CD4-positive, CD25-positive, alpha-beta regulatory T cell (primary cell): ENCODE data around the gene RPS6KA4. TPM values are rescaled to one million over a fixed set of nuclear protein-coding genes. Genes with fewer than 3 reads are reported as not detected.
A peak's percentile ranks its signal among the peaks of the same experiment; 100 is the strongest.

Experiments used
- ATAC-seq, 2 donors: fragments of 150-1000 bp; cut with Tn5 transposase; one replicate each; pipeline ENCODE4 v1.10.0; 2021; ENCODE audit warnings: low read depth in 2 of 2, moderate number of reproducible peaks in 2 of 2, moderate library complexity in 1 of 2
- DNase-seq, 3 donors: peaks; one replicate each; pipeline versions ENCODE4 v3.0.0 to v3.0.0-alpha.2; 2012 to 2022; ENCODE audit warnings: mixed read lengths in 1 of 3
- H3K27ac ChIP-seq: one replicate; pipeline ENCODE4 v1.7.0; 2013; ENCODE audit warnings: mild to moderate bottlenecking, low read length; ENCODE audit not compliant: insufficient read depth, poor library complexity, severe bottlenecking
- H3K27me3 ChIP-seq: one replicate; pipeline ENCODE4 v1.7.0; 2013; ENCODE audit warnings: low read length; ENCODE audit not compliant: control insufficient read depth, insufficient read depth
- H3K36me3 ChIP-seq: one replicate; pipeline ENCODE4 v1.7.0; 2013; ENCODE audit warnings: mild to moderate bottlenecking, low read length, moderate library complexity; ENCODE audit not compliant: control insufficient read depth, insufficient read depth
- H3K4me1 ChIP-seq: 2 replicates; pipeline ENCODE4 v1.7.0; 2013; ENCODE audit warnings: mild to moderate bottlenecking, low read length; ENCODE audit not compliant: insufficient read depth, control insufficient read depth, poor library complexity, severe bottlenecking
- H3K4me3 ChIP-seq: one replicate; pipeline ENCODE4 v1.7.0; 2013; ENCODE audit warnings: low read depth, mild to moderate bottlenecking, low read length, moderate library complexity
- H3K9me3 ChIP-seq, 2 experiments: 1 replicate in 1 of 2; 2 replicates in 1 of 2; pipeline ENCODE4 v1.7.0; 2013; ENCODE audit warnings: low read length in 2 of 2, mild to moderate bottlenecking in 1 of 2, moderate library complexity in 1 of 2; ENCODE audit not compliant: control insufficient read depth in 2 of 2
- H3K27ac Mint-ChIP-seq, 3 donors: one replicate each; pipeline ENCODE4 v1.8.0; 2020 to 2022; ENCODE audit warnings: mild to moderate bottlenecking in 3 of 3, mixed read lengths in 3 of 3, moderate library complexity in 2 of 3
- H3K27me3 Mint-ChIP-seq: one replicate; pipeline ENCODE4 v1.8.0; 2022; ENCODE audit warnings: mild to moderate bottlenecking, mixed read lengths
- H3K36me3 Mint-ChIP-seq: one replicate; pipeline ENCODE4 v1.8.0; 2020; ENCODE audit warnings: mixed read lengths
- H3K4me1 Mint-ChIP-seq, 4 donors: one replicate each; pipeline ENCODE4 v1.8.0; 2020 to 2022; ENCODE audit warnings: mixed read lengths in 4 of 4, mild to moderate bottlenecking in 1 of 4
- H3K4me3 Mint-ChIP-seq, 4 donors: one replicate each; pipeline ENCODE4 v1.8.0; 2020 to 2022; ENCODE audit warnings: mild to moderate bottlenecking in 4 of 4, mixed read lengths in 4 of 4, moderate library complexity in 3 of 4
- H3K9me3 Mint-ChIP-seq, 7 donors: one replicate each; pipeline ENCODE4 v1.8.0; 2020 to 2022; ENCODE audit warnings: mixed read lengths in 7 of 7, mild to moderate bottlenecking in 3 of 7, moderate library complexity in 2 of 7
- polyA plus RNA-seq, 4 donors: library from polyadenylated mRNA; unstranded; fragments of 300-500 nt; fragmentation: Illumina TruSeq; gene quantifications; one replicate each; pipeline ENCODE4 v1.2.3, GENCODE V29; 2021
- total RNA-seq: library from RNA; stranded (reverse); gene quantifications from one replicate; pipeline ENCODE4 v1.2.3, GENCODE V29; 2022

Gene RPS6KA4
- total and polyA plus RNA-seq, 5 donors from 2014 or later = 6.3 to 32.7 (median 12.4) TPM

GRCh38 chr11:64390558-64390957 lies 31.6 kb downstream of the RPS6KA4 start:
- H3K27ac ChIP-seq = no peak overlapping the region
- Mint-ChIP-seq H3K4me3 (peak overlapping the region in 1 of 4 donors; percentile 46), H3K4me1 (peaks cover 0 to 17% (median 3%) of the 10 kb centered on the region in 4 donors), H3K36me3 (no peaks in the 10 kb centered on the region), H3K27me3 (peaks cover 18% of the 10 kb centered on the region), H3K27ac (peak overlapping the region in 1 of 3 donors; percentile 36), H3K9me3 (peaks cover 0 to 2% (median 0%) of the 10 kb centered on the region in 7 donors)
- no peak for ATAC-seq
- H3K36me3 ChIP-seq = no peaks in the 10 kb centered on the region
- peaks cover 4% of the 10 kb centered on the region for H3K4me1 ChIP-seq
- H3K27me3 ChIP-seq = no peaks in the 10 kb centered on the region
- no peaks in the 10 kb centered on the region for H3K9me3 ChIP-seq
- DNase-seq = no peak
- no peak overlapping the region for H3K4me3 ChIP-seq

GRCh38 chr11:64391839-64392238 lies 32.9 kb downstream of the RPS6KA4 start:
- Mint-ChIP-seq H3K36me3 (no peaks in the 10 kb centered on the region), H3K4me3 (no peak overlapping the region), H3K4me1 (peaks cover 0 to 13% (median 3%) of the 10 kb centered on the region in 4 donors), H3K9me3 (peaks cover 0 to 2% (median 0%) of the 10 kb centered on the region in 7 donors), H3K27ac (peak overlapping the region in 1 of 3 donors; percentile 26), H3K27me3 (peaks cover 18% of the 10 kb centered on the region)
- H3K9me3 ChIP-seq = no peaks in the 10 kb centered on the region
- H3K36me3 ChIP-seq = no peaks in the 10 kb centered on the region
- H3K4me3 ChIP-seq = no peak overlapping the region
- DNase-seq = no peak
- peaks cover 4% of the 10 kb centered on the region for H3K4me1 ChIP-seq
- no peaks in the 10 kb centered on the region for H3K27me3 ChIP-seq
- no peak overlapping the region for H3K27ac ChIP-seq
- no peak for ATAC-seq

GRCh38 chr11:64395545-64396078 lies 36.6 kb downstream of the RPS6KA4 start:
- Histone ChIP-seq H3K27me3 (no peaks in the 10 kb centered on the region), H3K4me1 (peaks cover 4% of the 10 kb centered on the region), H3K4me3 (no peak overlapping the region), H3K27ac (no peak overlapping the region), H3K36me3 (no peaks in the 10 kb centered on the region), H3K9me3 (no peaks in the 10 kb centered on the region)
- no peak for DNase-seq
- ATAC-seq = no peak
- Mint-ChIP-seq H3K27ac (peak overlapping the region in 1 of 3 donors; percentile 42), H3K36me3 (no peaks in the 10 kb centered on the region), H3K9me3 (peaks cover 0 to 2% (median 0%) of the 10 kb centered on the region in 7 donors), H3K4me3 (no peak overlapping the region), H3K4me1 (peaks cover 0 to 9% (median under 1%) of the 10 kb centered on the region in 4 donors), H3K27me3 (peaks cover 34% of the 10 kb centered on the region)

- Histone ChIP-seq H3K27me3 (no peaks in the 10 kb centered on the region), H3K9me3 (no peaks in the 10 kb centered on the region), H3K36me3 (no peaks in the 10 kb centered on the region), H3K4me1 (peaks cover 4% of the 10 kb centered on the region), H3K4me3 (no peak overlapping the region), H3K27ac (no peak overlapping the region)
- DNase-seq (no peak), ATAC-seq (no peak)
- H3K27me3 Mint-ChIP-seq = peaks cover 31% of the 10 kb centered on the region
- H3K36me3 Mint-ChIP-seq = no peaks in the 10 kb centered on the region
- H3K27ac Mint-ChIP-seq = peak overlapping the region in 1 of 3 donors; percentile 42
- H3K4me3 Mint-ChIP-seq = no peak overlapping the region
- peaks cover 0 to 2% (median 0%) of the 10 kb centered on the region in 7 donors for H3K9me3 Mint-ChIP-seq
- peaks cover 0 to 5% (median 0%) of the 10 kb centered on the region in 4 donors for H3K4me1 Mint-ChIP-seq
These were observed 37.2 kb downstream of the RPS6KA4 start for GRCh38 chr11:64396079-64396591.

- Histone ChIP-seq H3K36me3 (no peaks in the 10 kb centered on the region), H3K4me3 (no peak overlapping the region), H3K9me3 (no peaks in the 10 kb centered on the region), H3K27ac (no peak overlapping the region), H3K4me1 (no peaks in the 10 kb centered on the region), H3K27me3 (no peaks in the 10 kb centered on the region)
- Mint-ChIP-seq H3K27me3 (peaks cover 27% of the 10 kb centered on the region), H3K9me3 (peaks cover 0 to 2% (median 0%) of the 10 kb centered on the region in 7 donors), H3K27ac (no peak overlapping the region), H3K4me3 (no peak overlapping the region), H3K4me1 (no peaks in the 10 kb centered on the region), H3K36me3 (peaks cover 5% of the 10 kb centered on the region)
- DNase-seq (no peak), ATAC-seq (no peak)
These were observed 41.1 kb downstream of the RPS6KA4 start for GRCh38 chr11:64400102-64400501.

GRCh38 chr11:64400667-64401066 lies 41.7 kb downstream of the RPS6KA4 start:
- no peak overlapping the region for H3K27ac ChIP-seq
- peaks cover 23% of the 10 kb centered on the region for H3K27me3 Mint-ChIP-seq

GRCh38 chr11:64401775-64402174 lies 42.8 kb downstream of the RPS6KA4 start:
- Mint-ChIP-seq H3K9me3 (peaks cover 0 to 2% (median 0%) of the 10 kb centered on the region in 7 donors), H3K4me1 (no peaks in the 10 kb centered on the region), H3K27ac (no peak overlapping the region), H3K4me3 (no peak overlapping the region), H3K36me3 (peaks cover 5% of the 10 kb centered on the region), H3K27me3 (peaks cover 23% of the 10 kb centered on the region)
- Histone ChIP-seq H3K4me1 (no peaks in the 10 kb centered on the region), H3K27me3 (no peaks in the 10 kb centered on the region), H3K4me3 (no peak overlapping the region), H3K36me3 (no peaks in the 10 kb centered on the region), H3K9me3 (no peaks in the 10 kb centered on the region), H3K27ac (no peak overlapping the region)
- DNase-seq = no peak
- no peak for ATAC-seq

More at GRCh38 chr11:64400667-64401066, 41.7 kb downstream of the RPS6KA4 start:
- Mint-ChIP-seq H3K4me3 (no peak overlapping the region), H3K4me1 (no peaks in the 10 kb centered on the region), H3K27ac (no peak overlapping the region), H3K36me3 (peaks cover 5% of the 10 kb centered on the region), H3K9me3 (peaks cover 0 to 2% (median 0%) of the 10 kb centered on the region in 7 donors)
- Histone ChIP-seq H3K27me3 (no peaks in the 10 kb centered on the region), H3K4me1 (no peaks in the 10 kb centered on the region), H3K36me3 (no peaks in the 10 kb centered on the region), H3K4me3 (no peak overlapping the region), H3K9me3 (no peaks in the 10 kb centered on the region)
- ATAC-seq = no peak
- no peak for DNase-seq

- Histone ChIP-seq H3K9me3 (no peaks in the 10 kb centered on the region), H3K36me3 (no peaks in the 10 kb centered on the region), H3K27ac (no peak overlapping the region), H3K4me1 (no peaks in the 10 kb centered on the region), H3K4me3 (no peak overlapping the region), H3K27me3 (no peaks in the 10 kb centered on the region)
- no peak for ATAC-seq
- DNase-seq = no peak
- Mint-ChIP-seq H3K27me3 (peaks cover 19% of the 10 kb centered on the region), H3K4me3 (peak overlapping the region in 1 of 4 donors; percentile 7), H3K9me3 (peaks cover 0 to 2% (median 0%) of the 10 kb centered on the region in 7 donors), H3K4me1 (no peaks in the 10 kb centered on the region), H3K27ac (no peak overlapping the region), H3K36me3 (peaks cover 5% of the 10 kb centered on the region)
These were observed 44.1 kb downstream of the RPS6KA4 start for GRCh38 chr11:64403106-64403505.
